PC-3 (cell line): Measurements from ENCODE around the gene PTBP1. TPM values are rescaled to one million over a fixed set of nuclear protein-coding genes. Genes with fewer than 3 reads are reported as not detected.
"Not testable (repeated sequence)": the region's sequence is repeated elsewhere in the genome, so short reads cannot be mapped to it uniquely, and the experiment has no call there.

Experiments
- ATAC-seq: fragments of 200-7000 bp; cut with Tn5 transposase; 2 replicates; pipeline ENCODE4 v1.9.1; 2020; ENCODE audit warnings: mild to moderate bottlenecking, moderate library complexity
- BruUV-seq: library from RNA; stranded (reverse); fragments of 400-500 nt; replicated peaks from 2 replicates; lab custom pipeline; 2021; lab: Mats Ljungman, UMichigan
- CTCF ChIA-PET: fragments of 300-600 bp; sonication (Branson Sonifier 250); formaldehyde crosslinking; loops from one replicate; lab custom pipeline; 2022; ENCODE audit warnings: antibody characterized with exemption; lab: Charles Lee
- POLR2A ChIA-PET: fragments of 300-600 bp; sonication (Branson Sonifier 250); formaldehyde crosslinking; loops from one replicate; lab custom pipeline; 2022; ENCODE audit warnings: antibody characterized with exemption; ENCODE audit not compliant: unreplicated experiment; lab: Charles Lee
- DNase-seq: peaks from one replicate; pipeline ENCODE4 v3.0.0-alpha.2; 2015
- H2AFZ ChIP-seq: fragments of 300-600 bp; sonication (generic); 2 replicates; pipeline ENCODE4 v1.6.0; 2016; ENCODE audit warnings: antibody characterized with exemption, low read length
- H3F3A ChIP-seq: fragments of 300-600 bp; sonication (generic); one replicate; pipeline ENCODE4 v1.6.0; 2017; ENCODE audit warnings: antibody characterized with exemption, low read length, control low read depth, mild to moderate bottlenecking; ENCODE audit not compliant: unreplicated experiment
- H3K27ac ChIP-seq: fragments of 300-600 bp; sonication (generic); 2 replicates; pipeline ENCODE4 v1.5.1; 2016; ENCODE audit warnings: mild to moderate bottlenecking, low read length
- H3K27me3 ChIP-seq: fragments of 300-600 bp; sonication (generic); 2 replicates; pipeline ENCODE4 v1.6.1; 2016; ENCODE audit warnings: low read length, mixed read lengths
- H3K36me3 ChIP-seq: fragments of 300-600 bp; sonication (generic); 2 replicates; pipeline ENCODE4 v1.6.1; 2016; ENCODE audit warnings: low read depth, mixed run types, low read length, mixed read lengths
- H3K4me1 ChIP-seq: fragments of 300-600 bp; sonication (generic); 2 replicates; pipeline ENCODE4 v1.5.1; 2016; ENCODE audit warnings: low read length; ENCODE audit not compliant: insufficient read depth
- H3K4me2 ChIP-seq: fragments of 300-600 bp; sonication (generic); 2 replicates; pipeline ENCODE4 v1.6.0; 2016; ENCODE audit warnings: low read length
- H3K4me3 ChIP-seq: fragments of 300-600 bp; sonication (generic); 2 replicates; pipeline ENCODE4 v1.5.1; 2016; ENCODE audit warnings: mild to moderate bottlenecking, low read length, mixed read lengths
- H3K79me2 ChIP-seq: fragments of 300-600 bp; sonication (generic); 2 replicates; pipeline ENCODE4 v1.6.1; 2017; ENCODE audit warnings: low read length, mixed read lengths
- H3K9ac ChIP-seq: fragments of 300-600 bp; sonication (generic); 2 replicates; pipeline ENCODE4 v1.6.0; 2016; ENCODE audit warnings: mild to moderate bottlenecking, low read length
- H3K9me2 ChIP-seq: fragments of 300-600 bp; sonication (generic); replicated peaks from 2 replicates; pipeline ENCODE4 v1.6.1; 2016; ENCODE audit warnings: mixed run types, low read length, mixed read lengths
- H3K9me3 ChIP-seq: fragments of 300-600 bp; sonication (generic); 2 replicates; pipeline ENCODE4 v1.6.1; 2016; ENCODE audit warnings: low read length, mixed read lengths
- H4K20me1 ChIP-seq: fragments of 300-600 bp; sonication (generic); 2 replicates; pipeline ENCODE4 v1.6.1; 2016; ENCODE audit warnings: low read length, mixed read lengths
- EZH2 ChIP-seq: fragments of 300-600 bp; sonication (generic); IDR thresholded peaks from one replicate; pipeline ENCODE4 v1.6.1; 2017; ENCODE audit warnings: antibody characterized with exemption, mild to moderate bottlenecking, low read length; ENCODE audit not compliant: unreplicated experiment
- EZH2phosphoT487 ChIP-seq: fragments of 300-600 bp; sonication (generic); IDR thresholded peaks from 2 replicates; pipeline ENCODE4 v1.6.1; 2018; ENCODE audit warnings: mild to moderate bottlenecking, antibody characterized with exemption, low read length, borderline replicate concordance
- intact Hi-C: fragments of 100-400 bp; cut with micrococcal nuclease; formaldehyde crosslinking; loops from 2 replicates; pipeline ENCODE4 v1.9.0; 2023
- total RNA-seq: library from RNA; depleted of rRNA; stranded (reverse); fragments of >200 nt; gene quantifications from 2 replicates; pipeline ENCODE4 v1.2.3, GENCODE V29; 2014
- TF ChIP-seq, protein P1 (sequence below): fragments of 300-600 bp; sonication (generic); conservative IDR thresholded peaks from 2 replicates; pipeline ENCODE4 v1.5.1; 2017; ENCODE audit warnings: antibody characterized with exemption, low read depth, mild to moderate bottlenecking, low read length

Gene PTBP1
- total RNA-seq, 1 experiment from 2014 or later = 412 TPM

DNA sequence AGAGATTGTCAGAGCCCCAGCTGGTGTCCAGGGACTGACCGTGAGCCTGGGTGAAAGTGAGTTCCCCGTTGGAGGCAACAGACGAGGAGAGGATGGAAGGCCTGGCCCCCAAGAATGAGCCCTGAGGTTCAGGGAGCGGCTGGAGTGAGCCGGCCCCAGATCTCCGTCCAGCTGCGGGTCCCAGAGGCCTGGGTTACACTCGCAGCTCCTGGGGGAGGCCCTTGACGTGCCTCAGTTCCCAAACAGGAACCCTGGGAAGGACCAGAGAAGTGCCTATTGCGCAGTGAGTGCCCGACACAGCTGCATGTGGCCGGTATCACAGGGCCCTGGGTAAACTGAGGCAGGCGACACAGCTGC is 53.7 kb downstream of the PTBP1 start:
- CTCF ChIA-PET = no interaction called here
- Histone ChIP-seq H3K4me3 (peak overlapping the region; percentile 26; the same call in 1 of the 2 replicates), H4K20me1 (no peaks in the 10 kb centered on the region), H3K36me3 (no peaks in the 10 kb centered on the region), H3K79me2 (no peaks in the 10 kb centered on the region), H3F3A (no peaks in the 10 kb centered on the region), H3K27ac (no peak overlapping the region), H3K27me3 (peaks cover 14% of the 10 kb centered on the region), H3K4me2 (peak overlapping the region; percentile 65), H2AFZ (peak overlapping the region; percentile 89), H3K9me2 (no peaks in the 10 kb centered on the region), H3K9ac (no peak overlapping the region), H3K4me1 (no peaks in the 10 kb centered on the region), H3K9me3 (no peaks in the 10 kb centered on the region)
- POLR2A ChIA-PET = no interaction called here
- BruUV-seq = no TSS peak
- intact Hi-C loops = no loop called here
- no peak for DNase-seq
- no peak for TF ChIP-seq EZH2phosphoT487
- no peak for TF ChIP-seq EZH2
- TF ChIP-seq, protein P1, sequence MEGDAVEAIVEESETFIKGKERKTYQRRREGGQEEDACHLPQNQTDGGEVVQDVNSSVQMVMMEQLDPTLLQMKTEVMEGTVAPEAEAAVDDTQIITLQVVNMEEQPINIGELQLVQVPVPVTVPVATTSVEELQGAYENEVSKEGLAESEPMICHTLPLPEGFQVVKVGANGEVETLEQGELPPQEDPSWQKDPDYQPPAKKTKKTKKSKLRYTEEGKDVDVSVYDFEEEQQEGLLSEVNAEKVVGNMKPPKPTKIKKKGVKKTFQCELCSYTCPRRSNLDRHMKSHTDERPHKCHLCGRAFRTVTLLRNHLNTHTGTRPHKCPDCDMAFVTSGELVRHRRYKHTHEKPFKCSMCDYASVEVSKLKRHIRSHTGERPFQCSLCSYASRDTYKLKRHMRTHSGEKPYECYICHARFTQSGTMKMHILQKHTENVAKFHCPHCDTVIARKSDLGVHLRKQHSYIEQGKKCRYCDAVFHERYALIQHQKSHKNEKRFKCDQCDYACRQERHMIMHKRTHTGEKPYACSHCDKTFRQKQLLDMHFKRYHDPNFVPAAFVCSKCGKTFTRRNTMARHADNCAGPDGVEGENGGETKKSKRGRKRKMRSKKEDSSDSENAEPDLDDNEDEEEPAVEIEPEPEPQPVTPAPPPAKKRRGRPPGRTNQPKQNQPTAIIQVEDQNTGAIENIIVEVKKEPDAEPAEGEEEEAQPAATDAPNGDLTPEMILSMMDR = no peak
- no peak; the same call in 1 of the 2 replicates for ATAC-seq

DNA sequence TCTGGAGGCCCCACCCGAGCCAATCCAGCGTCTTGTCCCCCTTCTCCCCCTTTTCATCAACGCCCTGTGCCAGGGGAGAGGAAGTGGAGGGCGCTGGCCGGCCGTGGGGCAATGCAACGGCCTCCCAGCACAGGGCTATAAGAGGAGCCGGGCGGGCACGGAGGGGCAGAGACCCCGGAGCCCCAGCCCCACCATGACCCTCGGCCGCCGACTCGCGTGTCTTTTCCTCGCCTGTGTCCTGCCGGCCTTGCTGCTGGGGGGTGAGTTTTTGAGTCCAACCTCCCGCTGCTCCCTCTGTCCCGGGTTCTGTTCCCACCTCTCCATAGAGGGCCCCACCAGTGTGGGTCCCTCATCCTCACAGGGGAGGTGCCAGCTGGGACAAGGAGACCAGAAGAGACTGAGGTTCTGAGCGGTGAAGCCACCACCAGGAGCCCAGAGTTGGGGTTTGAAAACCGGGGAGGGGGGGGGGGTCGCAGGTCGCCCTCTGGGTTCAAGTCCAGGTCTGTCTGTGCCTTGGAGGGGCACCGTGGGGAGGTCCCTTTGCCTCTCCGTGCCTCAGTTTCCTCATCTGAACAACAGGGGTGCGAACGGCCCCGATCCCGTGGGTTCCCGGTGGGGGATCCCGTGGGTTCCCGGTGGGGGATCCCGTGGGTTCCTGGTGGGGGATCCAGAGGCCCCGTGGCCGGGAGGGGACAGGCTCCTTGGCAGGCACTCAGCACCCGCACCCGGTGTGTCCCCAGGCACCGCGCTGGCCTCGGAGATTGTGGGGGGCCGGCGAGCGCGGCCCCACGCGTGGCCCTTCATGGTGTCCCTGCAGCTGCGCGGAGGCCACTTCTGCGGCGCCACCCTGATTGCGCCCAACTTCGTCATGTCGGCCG is 55.1 kb downstream of the PTBP1 start, which contains the start of gene ELANE:
Gene ELANE (plus strand): TSS at position 168 of the 878 bp plus-strand sequence. CDS start 26 bp downstream, at position 194.
- Histone ChIP-seq H3K36me3 (no peaks in the 10 kb centered on the region), H3K4me3 (no peak within 1 kb of the TSS), H3K4me2 (no peak within 1 kb of the TSS), H3F3A (no peaks in the 10 kb centered on the region), H3K9me3 (no peaks in the 10 kb centered on the region), H2AFZ (no peak within 1 kb of the TSS), H3K79me2 (no peaks in the 10 kb centered on the region), H3K27me3 (peaks cover 11% of the 10 kb centered on the region), H3K9me2 (no peaks in the 10 kb centered on the region), H3K27ac (no peak within 1 kb of the TSS), H3K4me1 (no peaks in the 10 kb centered on the region), H3K9ac (no peak within 1 kb of the TSS), H4K20me1 (no peaks in the 10 kb centered on the region)
- no peak for TF ChIP-seq EZH2phosphoT487
- TF ChIP-seq, protein P1 = no peak
- intact Hi-C loops = no loop called here
- CTCF ChIA-PET = no interaction called here
- BruUV-seq = no TSS peak
- POLR2A ChIA-PET = no interaction called here
- DNase-seq (no peak), ATAC-seq (no peak)

DNA sequence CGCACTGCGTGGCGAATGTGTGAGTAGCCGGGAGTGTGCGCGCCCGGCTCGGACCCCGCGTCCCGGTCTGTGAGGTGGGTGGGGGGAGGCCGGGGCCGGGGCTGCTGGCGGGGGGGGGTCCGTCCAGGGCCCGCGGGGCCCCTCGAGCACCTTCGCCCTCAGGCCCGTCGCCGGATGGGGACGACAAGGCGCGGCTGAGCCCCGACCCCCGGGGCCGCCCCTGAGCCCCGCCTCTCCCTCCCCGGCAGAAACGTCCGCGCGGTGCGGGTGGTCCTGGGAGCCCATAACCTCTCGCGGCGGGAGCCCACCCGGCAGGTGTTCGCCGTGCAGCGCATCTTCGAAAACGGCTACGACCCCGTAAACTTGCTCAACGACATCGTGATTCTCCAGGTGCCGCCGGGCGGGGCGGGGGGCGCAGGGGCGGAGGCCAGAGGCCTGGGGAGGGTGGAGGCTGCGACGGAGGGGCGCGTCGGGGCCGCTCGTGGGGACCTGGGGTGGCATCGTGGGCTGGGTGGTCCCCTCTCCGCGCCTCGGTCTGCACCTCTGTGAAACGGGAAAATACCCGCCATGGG is 55.8 kb downstream of the PTBP1 start:
- no peak overlapping the region for H3K9ac ChIP-seq
- no peak overlapping the region for H2AFZ ChIP-seq
- intact Hi-C loops = no loop called here
- H3K27me3 ChIP-seq = peaks cover 4% of the 10 kb centered on the region
- H3K9me3 ChIP-seq = no peaks in the 10 kb centered on the region
- H3K79me2 ChIP-seq = no peaks in the 10 kb centered on the region
- DNase-seq = no peak
- POLR2A ChIA-PET = no interaction called here
- no peaks in the 10 kb centered on the region for H4K20me1 ChIP-seq
- no peak overlapping the region for H3K27ac ChIP-seq
- H3F3A ChIP-seq = no peaks in the 10 kb centered on the region
- H3K9me2 ChIP-seq = no peaks in the 10 kb centered on the region
- no peaks in the 10 kb centered on the region for H3K4me1 ChIP-seq
- CTCF ChIA-PET = no interaction called here
- ATAC-seq = no peak
- H3K4me2 ChIP-seq = no peak overlapping the region
- no peak overlapping the region for H3K4me3 ChIP-seq
- TF ChIP-seq EZH2 (no peak), EZH2phosphoT487 (no peak)
- TF ChIP-seq, protein P1 = no peak
- no TSS peak for BruUV-seq
- H3K36me3 ChIP-seq = no peaks in the 10 kb centered on the region

DNA sequence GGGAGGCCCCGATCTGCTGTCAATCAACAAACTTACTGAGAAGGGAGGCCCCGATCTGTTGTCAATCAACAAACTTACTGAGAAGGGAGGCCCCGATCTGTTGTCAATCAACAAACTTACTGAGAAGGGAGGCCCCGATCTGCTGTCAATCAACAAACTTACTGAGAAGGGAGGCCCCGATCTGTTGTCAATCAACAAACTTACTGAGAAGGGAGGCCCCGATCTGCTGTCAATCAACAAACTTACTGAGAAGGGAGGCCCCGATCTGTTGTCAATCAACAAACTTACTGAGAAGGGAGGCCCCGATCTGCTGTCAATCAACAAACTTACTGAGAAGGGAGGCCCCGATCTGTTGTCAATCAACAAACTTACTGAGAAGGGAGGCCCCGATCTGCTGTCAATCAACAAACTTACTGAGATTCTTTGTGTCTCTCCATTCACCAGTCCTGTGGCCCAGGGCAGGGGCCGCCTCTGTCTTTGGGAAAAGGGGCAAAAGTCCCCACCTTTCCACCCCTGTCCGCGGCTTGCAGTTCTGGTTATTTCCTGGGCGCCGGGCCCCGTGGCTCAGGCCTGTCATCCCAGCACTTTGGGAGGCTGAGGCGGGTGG is 56.5 kb downstream of the PTBP1 start:
- POLR2A ChIA-PET = not testable (repeated sequence)

More for the DNA sequence above, 56.5 kb downstream of the PTBP1 start:
- H4K20me1 ChIP-seq, H3K9ac ChIP-seq, CTCF ChIA-PET, H3K79me2 ChIP-seq, H3K4me1 ChIP-seq, H3K4me3 ChIP-seq, BruUV-seq, intact Hi-C loops, DNase-seq, ATAC-seq, H3K9me3 ChIP-seq, H3K4me2 ChIP-seq, H2AFZ ChIP-seq, H3K27ac ChIP-seq, H3K9me2 ChIP-seq, H3K36me3 ChIP-seq, H3F3A ChIP-seq, H3K27me3 ChIP-seq: not testable (repeated sequence)
